ENCODE data around the gene GAB2.

The GAB2 gene

DNA sequence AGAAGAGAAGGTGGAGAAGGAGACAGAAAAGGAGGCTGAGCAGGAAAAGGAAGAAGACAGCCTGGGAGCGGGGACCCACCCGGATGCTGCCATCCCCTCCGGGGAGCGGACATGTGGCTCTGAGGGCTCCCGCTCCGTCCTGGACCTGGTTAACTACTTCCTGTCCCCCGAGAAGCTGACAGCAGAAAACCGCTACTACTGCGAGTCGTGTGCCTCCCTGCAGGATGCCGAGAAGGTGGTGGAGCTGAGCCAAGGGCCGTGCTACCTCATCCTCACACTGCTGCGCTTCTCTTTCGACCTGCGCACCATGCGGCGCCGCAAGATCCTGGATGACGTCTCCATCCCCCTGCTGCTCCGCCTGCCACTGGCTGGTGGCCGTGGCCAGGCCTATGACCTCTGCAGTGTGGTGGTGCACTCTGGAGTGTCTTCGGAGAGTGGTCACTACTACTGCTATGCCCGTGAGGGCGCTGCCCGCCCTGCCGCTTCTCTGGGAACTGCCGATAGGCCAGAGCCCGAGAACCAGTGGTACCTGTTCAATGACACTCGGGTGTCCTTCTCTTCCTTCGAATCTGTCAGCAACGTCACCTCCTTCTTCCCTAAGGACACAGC, 207.5 kb downstream of the GAB2 start:
- TF ChIP-seq, protein P1, sequence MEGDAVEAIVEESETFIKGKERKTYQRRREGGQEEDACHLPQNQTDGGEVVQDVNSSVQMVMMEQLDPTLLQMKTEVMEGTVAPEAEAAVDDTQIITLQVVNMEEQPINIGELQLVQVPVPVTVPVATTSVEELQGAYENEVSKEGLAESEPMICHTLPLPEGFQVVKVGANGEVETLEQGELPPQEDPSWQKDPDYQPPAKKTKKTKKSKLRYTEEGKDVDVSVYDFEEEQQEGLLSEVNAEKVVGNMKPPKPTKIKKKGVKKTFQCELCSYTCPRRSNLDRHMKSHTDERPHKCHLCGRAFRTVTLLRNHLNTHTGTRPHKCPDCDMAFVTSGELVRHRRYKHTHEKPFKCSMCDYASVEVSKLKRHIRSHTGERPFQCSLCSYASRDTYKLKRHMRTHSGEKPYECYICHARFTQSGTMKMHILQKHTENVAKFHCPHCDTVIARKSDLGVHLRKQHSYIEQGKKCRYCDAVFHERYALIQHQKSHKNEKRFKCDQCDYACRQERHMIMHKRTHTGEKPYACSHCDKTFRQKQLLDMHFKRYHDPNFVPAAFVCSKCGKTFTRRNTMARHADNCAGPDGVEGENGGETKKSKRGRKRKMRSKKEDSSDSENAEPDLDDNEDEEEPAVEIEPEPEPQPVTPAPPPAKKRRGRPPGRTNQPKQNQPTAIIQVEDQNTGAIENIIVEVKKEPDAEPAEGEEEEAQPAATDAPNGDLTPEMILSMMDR (IDR thresholded peaks at IDR 0.05; ENCODE audit: low read depth, low read length), result no peak
- DNase-seq (ENCODE audit: low read depth in 2 of 2), result no peak
- H3K4me3 ChIP-seq (replicated peaks in 1 of 2; ENCODE audit: low read depth in 2 of 2, low read length in 2 of 2), result no peak overlapping the region

DNA sequence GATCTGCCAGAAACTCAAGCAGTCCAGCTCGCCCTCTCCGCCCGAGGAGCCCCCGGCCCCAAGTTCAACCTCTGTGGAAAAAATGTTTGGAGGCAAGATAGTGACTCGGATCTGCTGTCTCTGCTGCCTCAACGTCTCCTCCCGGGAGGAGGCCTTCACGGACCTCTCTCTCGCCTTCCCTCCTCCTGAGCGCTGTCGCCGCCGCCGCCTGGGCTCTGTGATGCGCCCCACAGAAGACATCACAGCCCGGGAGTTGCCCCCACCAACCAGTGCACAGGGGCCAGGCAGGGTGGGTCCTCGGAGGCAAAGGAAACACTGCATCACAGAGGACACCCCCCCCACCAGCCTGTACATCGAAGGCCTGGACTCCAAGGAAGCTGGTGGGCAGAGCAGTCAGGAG, 208.1 kb downstream of the GAB2 start:
- DNase-seq (ENCODE audit: low read depth in 2 of 2), result no peak
- TF ChIP-seq, protein P1 (IDR thresholded peaks at IDR 0.05; ENCODE audit: low read depth, low read length), result no peak
- no peak overlapping the region for H3K4me3 ChIP-seq (replicated peaks in 1 of 2; ENCODE audit: low read depth in 2 of 2, low read length in 2 of 2)

DNA sequence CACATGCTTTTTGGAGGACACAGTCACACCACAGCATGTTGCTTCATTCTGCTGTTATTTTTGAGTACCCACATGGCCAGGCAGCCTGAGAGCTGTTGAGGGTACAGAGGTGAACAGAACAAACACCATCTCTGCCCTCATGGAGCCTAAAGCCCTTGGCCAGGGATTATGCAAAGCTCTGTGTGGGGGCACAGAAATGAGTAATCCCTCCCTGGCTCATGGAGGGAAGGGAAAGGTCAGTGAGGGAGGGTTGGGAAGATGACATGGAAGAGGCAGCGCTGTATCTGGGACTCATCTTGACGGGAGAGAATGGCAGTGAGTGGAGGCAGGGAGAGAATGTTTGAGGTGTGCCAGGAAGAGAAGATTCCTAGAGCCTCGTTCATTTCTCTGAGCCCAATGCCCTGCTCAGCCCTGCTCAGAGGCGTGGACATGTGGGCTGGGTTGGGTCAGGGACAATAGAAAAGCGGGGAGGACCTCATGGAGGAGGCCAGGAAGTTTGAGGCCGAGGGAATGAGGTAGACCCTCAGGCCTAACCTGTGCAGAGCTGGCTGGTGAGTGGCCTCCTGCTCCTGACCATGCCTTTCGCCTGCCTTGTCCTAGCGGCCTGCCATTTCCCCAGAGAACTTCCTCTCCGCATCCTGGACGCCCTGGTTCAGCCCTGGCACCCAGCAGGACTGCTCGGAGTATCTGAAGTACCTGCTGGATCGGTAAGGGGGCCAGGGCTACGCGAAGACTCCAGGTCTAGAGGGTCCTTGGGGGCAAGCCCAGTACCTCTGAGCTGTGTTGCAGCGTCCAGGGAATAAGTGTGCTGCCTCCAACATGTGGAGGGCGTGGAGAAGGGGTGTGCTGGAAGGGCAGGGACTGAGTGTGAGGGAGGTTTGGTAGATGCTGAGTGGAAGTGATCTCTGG, 209.1 kb downstream of the GAB2 start:
- H3K4me3 ChIP-seq (replicated peaks in 1 of 2; ENCODE audit: low read depth in 2 of 2, low read length in 2 of 2), result no peak overlapping the region
- DNase-seq (ENCODE audit: low read depth in 2 of 2), result peak; percentile 22 to 40
- TF ChIP-seq, protein P1 (IDR thresholded peaks at IDR 0.05; ENCODE audit: low read depth, low read length), result no peak

DNA sequence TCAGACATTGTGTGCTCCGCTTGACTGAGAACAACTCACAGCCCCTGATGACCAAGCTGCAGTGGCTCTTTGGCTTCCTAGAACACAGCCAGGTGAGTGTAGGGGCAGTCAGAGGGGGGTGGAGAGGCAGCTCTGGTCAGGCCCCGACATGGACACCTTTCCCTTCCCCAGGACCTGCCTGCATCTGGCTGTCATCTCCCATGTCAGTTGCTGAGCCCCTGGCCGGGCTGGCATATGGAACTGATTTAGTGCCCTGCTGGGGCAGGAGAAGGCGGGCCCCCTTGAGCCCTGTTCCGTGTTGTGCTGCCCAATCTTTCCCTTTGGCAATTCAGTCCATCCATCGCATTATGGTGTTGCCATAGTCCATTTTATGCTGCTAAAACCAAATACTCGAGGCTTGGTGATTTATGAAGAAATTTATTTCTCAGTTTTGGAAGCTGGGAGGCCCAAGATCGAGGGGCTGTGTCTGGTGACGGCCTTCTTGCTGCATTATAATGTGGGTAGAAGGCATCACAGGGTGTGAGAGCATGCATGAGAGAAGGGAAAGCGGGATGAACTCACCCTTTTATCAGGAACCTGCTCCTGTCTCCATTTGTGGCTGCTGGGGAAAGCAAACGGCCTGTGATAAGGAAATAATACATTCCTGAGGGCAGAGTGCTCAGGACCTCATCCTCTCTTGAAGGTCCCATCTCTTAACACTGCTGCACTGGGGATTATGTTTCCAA, 209.9 kb downstream of the GAB2 start:
- TF ChIP-seq, protein P1 (IDR thresholded peaks at IDR 0.05; ENCODE audit: low read depth, low read length), result no peak

DNA sequence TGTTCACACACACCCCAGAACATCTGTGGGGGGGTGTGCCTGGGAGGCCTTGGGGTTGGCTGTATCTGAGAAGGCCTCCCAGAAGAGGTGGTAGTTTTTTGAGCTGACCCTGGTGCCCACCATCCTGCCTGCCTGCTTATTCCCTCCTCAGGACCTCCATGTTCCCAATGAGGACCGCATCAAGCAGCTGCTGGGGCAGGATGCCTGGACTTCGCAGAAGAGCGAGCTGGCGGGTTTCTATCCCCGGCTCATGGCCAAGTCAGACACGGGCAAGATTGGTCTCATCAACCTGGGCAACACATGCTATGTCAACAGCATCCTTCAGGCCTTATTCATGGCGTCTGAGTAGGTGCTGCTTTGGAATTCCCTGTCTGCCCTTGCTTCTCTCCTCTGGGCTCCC, 211.9 kb downstream of the GAB2 start:
- TF ChIP-seq, protein P1 (IDR thresholded peaks at IDR 0.05; ENCODE audit: low read depth, low read length), result no peak
- no peak overlapping the region for H3K4me3 ChIP-seq (replicated peaks in 1 of 2; ENCODE audit: low read depth in 2 of 2, low read length in 2 of 2)

More for the DNA sequence above, 209.9 kb downstream of the GAB2 start:
- DNase-seq (ENCODE audit: low read depth in 2 of 2), result no peak
- no peak overlapping the region for H3K4me3 ChIP-seq (replicated peaks in 1 of 2; ENCODE audit: low read depth in 2 of 2, low read length in 2 of 2)

DNA sequence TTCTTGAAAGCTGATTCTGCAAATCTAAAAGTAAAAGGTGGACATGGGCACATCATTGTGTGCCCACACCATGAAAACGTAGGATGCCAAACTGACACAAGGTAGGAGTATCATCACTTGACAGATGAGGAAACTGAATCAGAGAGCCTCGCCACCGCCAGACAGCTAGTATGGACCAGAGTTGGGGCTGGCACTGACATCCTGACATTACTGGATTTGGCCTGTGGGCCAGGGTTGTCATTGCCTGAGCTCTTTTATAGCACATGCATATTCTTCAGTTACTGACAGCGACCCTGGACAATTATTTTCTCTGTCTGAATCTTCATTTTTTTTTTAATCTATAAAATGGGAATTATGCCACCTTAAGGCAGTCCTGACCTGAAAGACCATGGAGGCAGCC, 212.4 kb downstream of the GAB2 start:
- no peak overlapping the region for H3K4me3 ChIP-seq (replicated peaks in 1 of 2; ENCODE audit: low read depth in 2 of 2, low read length in 2 of 2)
- no peak for DNase-seq (ENCODE audit: low read depth in 2 of 2)
- TF ChIP-seq, protein P1 (IDR thresholded peaks at IDR 0.05; ENCODE audit: low read depth, low read length), result no peak

More for the DNA sequence above, 211.9 kb downstream of the GAB2 start:
- DNase-seq (ENCODE audit: low read depth in 2 of 2), result no peak

All from cardiac fibroblast (primary cell).